Hematopoietic multipotent progenitor cell (in vitro differentiated cells): ENCODE measurements around the gene MAP4. TPM values are rescaled to one million over a fixed set of nuclear protein-coding genes. Genes with fewer than 3 reads are reported as not detected.

Source experiments
- DNase-seq, 3 donors: peaks; one replicate each; pipeline ENCODE4 v3.0.0-alpha.2; 2011 to 2015; ENCODE audit warnings: low read depth in 2 of 3, low spot score in 2 of 3
- small RNA-seq: library from RNA; depleted of rRNA; stranded (forward); fragments of <200 nt; gene quantifications from one replicate; pipeline ENCODE3, GENCODE V24; 2012
- total RNA-seq: library from RNA; depleted of rRNA; stranded (reverse); fragments of >200 nt; gene quantifications from one replicate; pipeline ENCODE4 v1.2.3, GENCODE V29; 2012

The MAP4 gene
- total RNA-seq, 1 donor: 23.7 TPM

GRCh38 chr3:47847260-47847659 lies 169.0 kb downstream of the MAP4 start:
- no peak for DNase-seq

GRCh38 chr3:47846880-47847248 lies 169.4 kb downstream of the MAP4 start:
- DNase-seq: no peak

GRCh38 chr3:47846186-47846879 lies 169.9 kb downstream of the MAP4 start:
- DNase-seq: no peak

GRCh38 chr3:47841786-47842349 lies 174.3 kb downstream of the MAP4 start:
- DNase-seq: no peak

GRCh38 chr3:47838503-47838902 lies 177.7 kb downstream of the MAP4 start:
- DNase-seq: no peak

- no peak for DNase-seq
Observed at GRCh38 chr3:47836986-47837385, 179.2 kb downstream of the MAP4 start.

GRCh38 chr3:47829482-47829881 lies 186.7 kb downstream of the MAP4 start:
- peak in 1 of 3 donors; percentile 36 for DNase-seq

- no peak for DNase-seq
Observed at GRCh38 chr3:47825590-47825989, 190.6 kb downstream of the MAP4 start.

GRCh38 chr3:47824541-47825473 lies 191.4 kb downstream of the MAP4 start:
- DNase-seq: peak; percentile 78 to 85 (median 82)

- no peak for DNase-seq
Observed at GRCh38 chr3:47817609-47818008, 198.6 kb downstream of the MAP4 start.

GRCh38 chr3:47813551-47814177 lies 202.6 kb downstream of the MAP4 start:
- no peak for DNase-seq

GRCh38 chr3:47804577-47804976 lies 211.6 kb downstream of the MAP4 start:
- DNase-seq: no peak

- no peak for DNase-seq
Observed at GRCh38 chr3:47803480-47804025, 212.7 kb downstream of the MAP4 start.

- peak; percentile 78 to 86 (median 84) for DNase-seq
Observed at GRCh38 chr3:47802734-47803479, 213.3 kb downstream of the MAP4 start, which contains the start of gene DHX30. Gene DHX30, plus strand, starts transcription at chr3:47803138. Its CDS starts 7,546 bp downstream, at chr3:47810684.

Small RNA genes lying within 50 kb of the gene (small RNA-seq; reads per million reads assigned to genes)
- gene AC124916.2 (not detected), gene MIR1226 (2.6 reads per million, percentile 75 among the genes with 10 or more reads in this experiment), gene RF00019 (not detected), gene RF02271 (not detected)

Other genes starting within 250 kb of the MAP4 start
- gene SMARCC1, start 234.5 kb downstream of the MAP4 start, total RNA-seq: 50.9 TPM
- 88.3 TPM for gene DHX30, start 213.3 kb downstream of the MAP4 start, total RNA-seq
- 5.9 TPM for gene CDC25A, start 172.0 kb upstream of the MAP4 start, total RNA-seq
- gene CAMP, start 207.1 kb upstream of the MAP4 start, total RNA-seq: not detected
- 8.1 TPM for gene ZNF589, start 224.7 kb upstream of the MAP4 start, total RNA-seq